Measurements from ENCODE around the gene VPS8.

GRCh38 chr3:184993394-184993793, 181.4 kb downstream of the VPS8 start:
- TF ChIP-seq POLR2A (IDR thresholded peaks at IDR 0.05; ENCODE audit: low read length), result no peak
- no peak for TF ChIP-seq GATA1 (IDR thresholded peaks at IDR 0.05; ENCODE audit: low read depth, low read length)

Measured in erythroblast (primary cell).